ENCODE results near the gene ABLIM2.
"Not testable (repeated sequence)": the region's sequence is repeated elsewhere in the genome, so short reads cannot be mapped to it uniquely, and the experiment has no call there.

The ABLIM2 gene

DNA sequence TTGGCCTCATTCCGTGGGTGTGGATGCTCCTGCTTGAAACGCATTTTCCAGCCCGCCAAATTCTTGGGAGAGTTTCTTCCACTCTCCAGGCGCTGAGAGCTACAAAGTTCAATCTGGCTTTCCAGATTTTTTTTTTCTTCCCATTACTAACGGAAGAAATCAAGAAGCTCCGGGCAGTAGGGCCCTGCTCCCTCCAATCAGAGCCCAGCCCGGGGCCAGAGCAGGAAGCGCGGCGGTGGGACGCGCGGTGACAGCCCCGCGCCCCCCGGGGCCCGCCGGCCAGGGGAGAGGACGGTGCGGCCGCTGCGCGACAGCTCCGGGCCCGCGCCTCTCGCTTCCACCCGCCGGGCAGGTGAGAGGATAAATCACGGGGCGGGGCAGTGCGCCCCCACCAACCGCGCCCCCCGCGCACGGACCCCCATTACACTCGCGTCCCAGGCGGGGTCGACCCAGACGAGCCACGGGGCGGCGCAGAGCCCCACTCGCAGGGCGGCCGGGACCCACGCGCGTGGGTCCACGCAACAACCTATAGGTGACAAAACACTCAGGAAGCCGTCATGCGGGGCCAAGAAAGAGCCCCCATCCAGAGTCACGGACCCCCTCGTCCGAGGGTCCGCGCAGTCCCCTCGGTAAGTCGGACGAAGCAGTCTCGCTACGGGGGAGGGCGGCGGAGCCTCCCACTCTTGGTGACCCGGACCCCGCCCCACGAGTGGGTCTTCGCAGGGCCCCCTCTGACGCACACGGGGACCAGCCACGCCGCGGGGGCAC is 219.8 kb downstream of the ABLIM2 start:
- peak; percentile 75 for DNase-seq

DNA sequence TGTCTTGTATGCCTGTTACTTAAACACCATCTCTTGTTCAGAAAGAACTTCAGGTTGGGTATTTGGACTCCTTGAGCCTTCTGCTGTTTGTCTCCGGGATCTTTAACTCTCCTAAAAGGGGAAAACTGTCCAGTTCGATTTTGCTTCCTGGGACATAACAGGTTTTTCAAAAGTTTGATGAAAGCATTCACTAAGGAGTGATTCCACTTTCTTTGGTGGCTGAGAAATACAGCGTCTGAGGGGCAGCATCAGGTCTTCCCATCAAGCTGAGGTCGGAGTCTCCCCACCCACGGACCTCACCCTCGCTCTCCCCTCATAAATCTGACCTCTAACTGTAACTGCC is 220.4 kb downstream of the ABLIM2 start:
- DNase-seq, result no peak

DNA sequence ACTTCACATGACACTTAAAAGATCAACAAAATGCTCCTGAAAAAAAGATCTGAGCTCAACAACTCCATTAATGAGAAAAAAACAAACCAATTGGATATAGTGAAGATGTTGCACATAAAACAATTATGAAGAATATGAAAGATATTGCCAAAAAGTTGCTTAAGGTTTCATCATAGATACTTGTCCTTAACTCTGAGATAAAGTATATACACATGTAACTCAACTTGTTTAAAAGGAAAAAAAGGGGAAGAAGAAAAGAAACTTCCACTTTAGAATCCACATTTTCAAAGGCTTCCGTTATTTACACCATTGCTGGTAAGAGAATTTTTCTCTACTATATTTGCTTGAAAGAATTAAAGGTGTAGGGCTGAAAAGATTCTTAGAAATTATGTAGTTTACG is 221.6 kb downstream of the ABLIM2 start:
- DNase-seq, result no peak

DNA sequence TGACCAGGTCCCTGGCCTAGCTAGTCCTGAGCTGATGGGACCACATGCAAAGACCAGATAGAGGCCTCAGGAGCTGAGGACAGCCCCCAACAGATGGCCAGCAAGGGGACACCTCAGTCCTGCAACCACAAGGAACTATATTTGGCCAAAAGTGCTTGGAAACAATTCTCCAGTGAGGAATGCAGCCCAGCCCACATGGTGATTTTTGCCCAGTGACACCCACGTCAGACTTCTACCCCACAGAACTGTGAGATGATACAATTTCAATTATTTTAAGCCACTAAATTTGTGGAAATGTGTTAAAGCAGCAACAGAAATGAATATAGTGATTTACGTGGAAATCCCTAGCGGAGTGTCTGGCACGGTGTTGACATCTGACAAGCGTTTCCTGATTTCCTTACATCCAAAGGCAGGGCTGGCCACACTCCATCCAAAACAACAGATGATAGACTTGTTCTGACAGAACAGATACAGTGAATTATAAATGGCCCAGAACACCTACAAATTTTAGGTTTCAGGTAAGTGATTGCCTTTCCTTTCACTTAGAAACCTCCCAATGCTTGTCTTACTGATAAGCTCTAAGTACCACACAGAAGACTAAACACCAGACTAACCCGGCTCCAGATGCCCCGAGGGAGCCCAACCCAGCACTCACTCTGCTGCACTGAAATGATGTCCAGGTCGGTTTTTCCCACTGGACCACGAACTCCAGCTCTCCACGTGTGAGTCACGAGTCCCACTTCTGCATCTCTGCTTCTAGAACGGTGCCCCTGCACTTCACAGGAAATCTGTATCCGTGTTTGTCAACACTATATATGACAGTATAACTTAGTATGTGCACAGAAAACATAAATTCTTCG is 224.7 kb downstream of the ABLIM2 start:
- no peak for DNase-seq

DNA sequence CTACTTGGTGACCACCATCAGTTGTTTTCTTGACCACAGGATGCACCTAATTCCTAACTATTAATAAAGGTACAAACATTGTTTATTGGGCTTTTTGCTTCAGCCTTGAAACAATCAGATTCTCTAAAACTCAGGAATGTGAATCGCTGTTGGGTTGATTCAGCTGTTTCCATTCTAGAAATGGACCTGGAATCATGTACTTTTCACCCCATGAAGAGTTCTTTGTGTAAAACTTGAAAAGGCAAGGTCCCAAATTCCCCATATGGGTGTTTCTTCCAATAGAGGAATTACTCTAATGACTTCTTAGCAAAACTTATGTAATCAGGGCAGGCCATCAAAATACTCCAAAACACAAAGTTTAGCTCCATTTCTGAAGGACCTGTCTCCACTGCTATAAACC is 226.3 kb downstream of the ABLIM2 start:
- DNase-seq, result no peak

DNA sequence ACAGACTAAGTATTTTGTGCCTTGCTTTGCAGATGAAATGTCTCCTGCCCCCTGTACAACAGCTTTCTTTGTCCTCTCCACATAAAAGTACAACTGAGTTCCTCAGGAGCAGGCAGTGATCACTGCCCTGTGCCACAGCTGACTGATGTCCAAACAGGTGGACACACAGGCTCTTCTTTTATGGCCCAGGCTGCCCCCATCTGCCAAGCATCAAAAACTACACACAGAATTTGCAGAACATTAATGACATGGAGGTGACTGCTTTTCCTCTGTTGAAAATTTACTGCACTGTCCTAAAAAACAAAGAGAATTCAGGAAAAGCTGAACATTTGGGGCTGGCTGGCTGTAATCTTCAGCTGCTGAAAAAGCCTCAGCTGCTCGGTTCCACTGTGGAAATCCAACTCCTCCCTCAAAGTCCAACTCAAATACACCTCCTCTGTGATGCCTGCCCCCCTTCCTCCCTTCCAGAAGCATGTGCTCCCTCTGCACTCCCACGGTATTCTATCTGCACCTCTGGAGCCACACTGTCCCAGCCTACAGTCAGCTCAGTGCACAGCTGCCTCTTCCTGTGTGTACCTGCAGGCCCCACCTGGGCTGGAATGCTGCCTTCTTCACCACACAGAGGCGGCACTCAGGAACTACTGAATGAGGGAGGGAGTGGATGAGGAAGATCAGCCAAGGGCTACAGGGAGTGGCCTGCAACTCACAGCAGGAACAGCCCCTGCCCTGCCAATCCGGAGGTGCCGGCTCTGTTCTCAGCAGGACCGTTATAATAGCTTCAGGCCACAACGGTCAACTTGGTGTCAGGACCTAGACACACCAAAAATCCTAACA is 229.3 kb downstream of the ABLIM2 start:
- DNase-seq, result no peak

DNA sequence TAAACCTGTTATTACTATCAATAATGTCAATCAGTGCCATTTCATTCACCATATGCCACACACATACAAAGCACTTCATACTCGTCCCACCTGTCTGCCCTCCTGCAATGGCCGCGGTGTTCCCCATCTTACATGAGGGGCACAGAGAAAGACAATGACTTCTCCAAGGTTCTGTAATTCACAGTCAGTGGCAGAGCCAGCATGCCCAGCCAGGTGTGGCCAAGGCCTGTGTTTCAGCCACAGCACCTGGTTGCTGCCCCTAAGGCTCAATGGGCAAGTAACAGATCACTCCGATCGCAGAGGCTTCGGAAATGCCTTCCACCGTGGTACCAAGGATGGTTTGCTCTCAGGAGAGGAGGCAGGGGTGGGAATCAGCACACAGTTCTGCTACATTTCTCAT is 229.9 kb downstream of the ABLIM2 start:
- DNase-seq, result no peak

DNA sequence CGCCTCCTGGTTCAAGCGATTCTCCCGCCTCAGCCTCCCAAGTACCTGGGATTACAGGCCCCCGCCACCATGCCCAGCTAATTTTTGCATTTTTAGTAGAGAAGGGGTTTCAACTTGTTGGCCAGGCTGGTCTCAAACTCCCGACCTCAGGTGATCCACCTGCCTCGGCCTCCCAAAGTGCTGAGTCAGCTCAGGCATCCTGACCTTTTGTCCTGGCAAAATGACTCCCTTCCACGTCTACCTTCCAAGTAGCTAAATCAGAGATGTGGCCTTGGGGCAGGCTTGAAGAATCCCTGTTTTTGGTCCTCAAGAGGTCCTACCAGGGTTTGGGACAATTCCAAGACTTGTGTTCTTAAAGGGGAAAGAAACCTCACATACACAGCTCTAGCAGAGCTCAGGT is 231.8 kb downstream of the ABLIM2 start:
- DNase-seq, result no peak

DNA sequence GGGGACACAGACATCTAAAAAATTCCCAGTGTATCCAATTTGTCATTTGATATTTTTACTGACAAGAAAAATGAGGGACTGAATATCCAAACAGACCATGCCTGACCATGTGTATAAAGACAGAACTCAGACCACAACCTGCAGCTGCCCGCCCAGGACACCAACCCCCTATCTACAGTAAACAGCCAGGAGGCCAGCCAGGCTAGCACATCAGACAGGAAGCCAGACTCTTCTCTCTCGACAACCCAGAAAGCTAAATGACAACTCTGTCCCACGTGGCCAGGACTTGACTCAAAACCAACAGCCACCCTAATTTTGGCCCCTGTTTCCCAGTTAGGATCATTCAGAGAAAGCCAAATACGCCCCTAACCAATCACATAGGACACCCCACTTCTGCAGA is 234.0 kb downstream of the ABLIM2 start:
- no peak for DNase-seq

DNA sequence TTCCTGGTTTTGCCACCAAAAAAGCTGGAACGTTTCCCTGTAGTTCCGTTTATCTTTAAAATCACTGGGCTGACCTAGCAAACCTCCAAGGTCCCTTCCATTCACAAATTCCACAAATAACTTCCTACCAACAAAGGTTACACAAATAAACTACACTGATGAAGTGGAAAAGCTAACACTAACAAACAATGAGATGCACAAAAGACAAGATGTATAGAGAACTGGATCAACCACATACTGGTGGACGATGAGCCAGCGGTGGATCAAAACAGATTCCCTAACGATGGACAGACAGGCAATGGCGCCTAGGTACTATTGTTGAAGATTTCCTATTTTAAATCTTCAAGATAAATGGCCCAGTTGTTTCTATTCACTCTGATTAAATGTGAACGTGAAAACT is 234.4 kb downstream of the ABLIM2 start:
- DNase-seq, result no peak

DNA sequence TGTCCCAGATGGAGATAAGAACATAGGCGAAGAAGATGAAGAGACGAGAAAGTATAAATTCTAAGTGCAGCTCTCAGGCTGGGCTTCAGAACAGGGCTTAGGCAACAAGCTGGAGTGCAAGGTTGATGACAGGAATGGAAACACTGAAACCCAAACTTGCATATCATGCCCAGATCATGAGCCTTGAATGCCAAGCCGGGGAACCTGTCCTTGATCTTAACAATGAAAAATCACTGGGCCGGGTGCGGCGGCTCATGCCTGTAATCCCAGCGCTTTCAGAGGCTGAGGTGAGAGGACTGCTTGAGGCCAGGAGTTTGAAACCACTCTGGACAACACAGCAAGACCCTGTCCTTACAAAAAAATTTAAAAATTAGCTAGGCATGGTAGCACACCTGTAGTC is 236.1 kb downstream of the ABLIM2 start:
- DNase-seq, result no peak

DNA sequence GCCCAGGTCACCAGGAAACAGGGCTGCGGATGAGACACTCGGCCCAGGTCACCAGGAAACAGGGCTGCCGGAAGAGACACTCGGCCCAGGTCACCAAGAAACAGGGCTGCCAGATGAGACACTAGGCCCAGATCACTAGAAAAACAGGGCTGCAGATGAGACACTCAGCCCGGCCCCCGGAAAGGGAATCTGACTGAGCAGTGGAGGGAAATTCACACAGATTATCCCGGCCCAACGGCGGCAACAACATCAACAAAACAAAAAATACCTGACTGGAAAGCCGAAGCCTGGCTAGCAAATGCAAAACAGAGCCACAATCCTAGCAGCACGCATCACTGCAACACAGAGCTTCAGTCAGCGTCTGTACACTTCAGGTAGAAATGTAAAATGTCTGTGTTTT is 239.6 kb downstream of the ABLIM2 start:
- DNase-seq, result no peak

DNA sequence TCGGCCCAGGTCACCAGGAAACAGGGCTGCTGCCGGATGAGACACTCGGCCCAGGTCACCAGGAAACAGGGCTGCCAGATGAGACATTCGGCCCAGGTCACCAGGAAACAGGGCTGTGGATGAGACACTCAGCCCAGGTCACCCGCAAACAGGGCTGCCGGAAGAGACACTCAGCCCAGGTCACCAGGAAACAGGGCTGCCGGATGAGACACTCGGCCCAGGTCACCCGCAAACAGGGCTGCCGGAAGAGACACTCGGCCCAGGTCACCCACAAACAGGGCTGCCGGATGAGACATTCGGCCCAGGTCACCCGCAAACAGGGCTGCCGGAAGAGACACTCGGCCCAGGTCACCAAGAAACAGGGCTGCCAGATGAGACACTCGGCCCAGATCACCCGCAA is 240.4 kb downstream of the ABLIM2 start:
- not testable (repeated sequence) for DNase-seq

DNA sequence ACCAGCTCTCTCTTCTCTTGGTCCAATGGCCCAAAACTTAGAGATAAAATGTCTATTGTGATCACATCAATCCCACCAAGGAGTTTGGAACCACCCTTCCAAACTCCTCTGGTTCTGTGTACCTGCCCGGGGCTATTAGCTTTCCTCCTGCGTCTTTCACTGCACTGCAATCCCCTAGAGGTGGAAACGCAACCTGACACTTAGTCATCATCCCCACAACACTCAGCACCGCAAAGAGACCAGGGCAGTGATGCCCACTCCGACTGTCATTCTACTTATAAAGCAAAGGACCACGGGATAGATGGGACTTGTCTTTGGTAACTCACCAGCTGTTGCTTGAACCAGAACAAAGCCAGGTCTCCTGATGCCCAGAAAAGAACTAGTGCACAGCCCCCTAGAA is 240.9 kb downstream of the ABLIM2 start:
- no peak for DNase-seq

DNA sequence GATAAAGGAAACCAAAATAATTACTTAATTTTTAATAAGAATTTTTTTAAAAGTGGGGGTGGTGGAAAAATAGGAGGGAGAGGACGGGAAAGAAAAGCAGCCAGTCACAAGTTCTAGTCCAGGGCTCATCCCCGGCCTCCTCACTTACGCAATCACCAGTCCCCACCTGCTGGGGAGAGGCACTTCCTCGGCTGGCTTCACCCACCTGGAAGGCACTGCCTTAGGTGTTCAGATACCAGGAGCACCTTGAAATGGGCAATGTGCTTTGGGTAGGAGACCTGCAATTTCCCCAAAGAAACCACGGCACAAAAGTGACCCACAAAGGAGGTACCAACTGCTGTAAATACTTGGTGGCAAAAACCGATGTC is 242.8 kb downstream of the ABLIM2 start:
- no peak for DNase-seq
